Liver (tissue), 9 donors: Measurements from ENCODE around the gene IL12RB2. TPM values are rescaled to one million over a fixed set of nuclear protein-coding genes. Genes with fewer than 3 reads are reported as not detected.

Source experiments
- DNase-seq: peaks from one replicate; pipeline ENCODE4 v3.0.0-alpha.2; 2017; ENCODE audit warnings: low spot score
- H3K27ac ChIP-seq, 2 donors: one replicate each; pipeline ENCODE4 v1.7.0; 2013; ENCODE audit warnings: inconsistent platforms in 2 of 2, low read length in 2 of 2, control low read depth in 1 of 2, low read depth in 1 of 2, mild to moderate bottlenecking in 1 of 2
- H3K27me3 ChIP-seq, 4 donors: one replicate each; pipeline versions ENCODE4 v1.6.1 to v1.7.0; 2013; ENCODE audit warnings: low read length in 3 of 4, inconsistent platforms in 1 of 4, mild to moderate bottlenecking in 1 of 4, moderate library complexity in 1 of 4; ENCODE audit not compliant: control insufficient read depth in 4 of 4, insufficient read depth in 4 of 4
- H3K36me3 ChIP-seq, 4 donors: one replicate each; pipeline versions ENCODE4 v1.6.1 to v1.7.0; 2013; ENCODE audit warnings: low read length in 3 of 4, mild to moderate bottlenecking in 3 of 4, low read depth in 1 of 4, moderate library complexity in 1 of 4; ENCODE audit not compliant: control insufficient read depth in 4 of 4, insufficient read depth in 3 of 4
- H3K4me1 ChIP-seq, 4 donors: one replicate each; pipeline versions ENCODE4 v1.6.1 to v1.7.0; 2013; ENCODE audit warnings: low read length in 3 of 4, mild to moderate bottlenecking in 3 of 4, moderate library complexity in 1 of 4; ENCODE audit not compliant: control insufficient read depth in 4 of 4, insufficient read depth in 4 of 4
- H3K4me3 ChIP-seq, 3 donors: one replicate each; pipeline versions ENCODE4 v1.6.1 to v1.7.0; 2013; ENCODE audit warnings: low read length in 3 of 3, control low read depth in 1 of 3, low read depth in 1 of 3, mild to moderate bottlenecking in 1 of 3
- H3K9ac ChIP-seq, 2 donors: one replicate each; pipeline ENCODE4 v1.7.0; 2013; ENCODE audit warnings: low read length in 2 of 2, mild to moderate bottlenecking in 2 of 2, moderate library complexity in 2 of 2, control low read depth in 1 of 2, low read depth in 1 of 2
- H3K9me3 ChIP-seq, 4 donors: one replicate each; pipeline versions ENCODE4 v1.6.1 to v1.7.0; 2013; ENCODE audit warnings: low read length in 3 of 4; ENCODE audit not compliant: control insufficient read depth in 4 of 4
- ATF3 ChIP-seq: IDR thresholded peaks from 2 replicates; pipeline ENCODE4 v1.6.1; 2016; ENCODE audit warnings: antibody characterized with exemption
- CTCF ChIP-seq: fragments of 150-350 bp; IDR thresholded peaks from 2 replicates; pipeline ENCODE4 v1.5.1; 2017; ENCODE audit warnings: improper control_type of control experiment, low read depth, low read length; ENCODE audit not compliant: missing input control
- EGR1 ChIP-seq, 2 donors: IDR thresholded peaks; 2 replicates each; pipeline ENCODE4 v1.6.1; 2016 to 2018; ENCODE audit warnings: antibody characterized with exemption in 2 of 2, low read depth in 2 of 2
- FOXA1 ChIP-seq: IDR thresholded peaks from 2 replicates; pipeline ENCODE4 v1.6.1; 2016; ENCODE audit warnings: antibody characterized with exemption
- FOXA2 ChIP-seq: IDR thresholded peaks from 2 replicates; pipeline ENCODE4 v1.6.1; 2016; ENCODE audit warnings: antibody characterized with exemption
- GABPA ChIP-seq, 2 donors: IDR thresholded peaks in 1 of 2; conservative IDR thresholded peaks in 1 of 2; 2 replicates each; pipeline ENCODE4 v1.6.1; 2016; ENCODE audit warnings: antibody characterized with exemption in 2 of 2, mild to moderate bottlenecking in 1 of 2, moderate library complexity in 1 of 2
- HNF4A ChIP-seq, 2 donors: conservative IDR thresholded peaks; 2 replicates each; pipeline ENCODE4 v1.6.1; 2016; ENCODE audit warnings: antibody characterized with exemption in 2 of 2, mild to moderate bottlenecking in 2 of 2
- JUND ChIP-seq, 2 donors: IDR thresholded peaks; 2 replicates each; pipeline ENCODE4 v1.6.1; 2016; ENCODE audit warnings: antibody characterized with exemption in 2 of 2
- NR2F2 ChIP-seq: IDR thresholded peaks from 2 replicates; pipeline ENCODE4 v1.6.1; 2016; ENCODE audit warnings: antibody characterized with exemption
- RAD21 ChIP-seq, 2 donors: IDR thresholded peaks; 2 replicates each; pipeline ENCODE4 v1.6.1; 2016; ENCODE audit warnings: antibody characterized with exemption in 2 of 2, mild to moderate bottlenecking in 2 of 2
- RXRA ChIP-seq, 2 donors: IDR thresholded peaks; 2 replicates each; pipeline ENCODE4 v1.6.1; 2017 to 2018; ENCODE audit warnings: antibody characterized with exemption in 2 of 2, mild to moderate bottlenecking in 1 of 2
- SP1 ChIP-seq: IDR thresholded peaks from 2 replicates; pipeline ENCODE4 v1.6.1; 2018; ENCODE audit warnings: antibody characterized with exemption, mild to moderate bottlenecking
- TAF1 ChIP-seq: conservative IDR thresholded peaks from 2 replicates; pipeline ENCODE4 v1.6.1; 2016; ENCODE audit warnings: antibody characterized with exemption, mild to moderate bottlenecking
- WGBS: extraction: QIAGEN DNeasy Blood & Tissue Kit; methylation state at CpG from one replicate; pipeline ENCODE4 v1.1.7; 2013; 5-methylcytosine and 5-hydroxymethylcytosine counted together
- polyA plus RNA-seq, 2 donors: library from polyadenylated mRNA; stranded (reverse) in 1 of 2; unstranded in 1 of 2; fragments of 200-250 nt in 1 of 2; fragments of >200 nt in 1 of 2; fragmentation: Nextera tagmentation in 1 of 2; extraction: Ambion mirVana in 1 of 2; gene quantifications; one replicate each; pipeline versions ENCODE4 v1.2.1 to v1.2.3, GENCODE V29; 2013 to 2015
- total RNA-seq, 2 donors: library from RNA; depleted of rRNA; stranded (reverse); fragments of >200 nt; gene quantifications; one replicate each; pipeline ENCODE4 v1.2.3, GENCODE V29; 2014
- TF ChIP-seq, protein P1 (sequence below): IDR thresholded peaks from 2 replicates; pipeline ENCODE4 v1.6.1; 2016; ENCODE audit warnings: antibody characterized with exemption
- TF ChIP-seq, protein P2 (sequence below): IDR thresholded peaks from 2 replicates; pipeline ENCODE4 v1.6.1; 2016; ENCODE audit warnings: antibody characterized with exemption
- TF ChIP-seq, protein P3 (sequence below): IDR thresholded peaks from 2 replicates; pipeline ENCODE4 v1.6.1; 2016; ENCODE audit warnings: antibody characterized with exemption, mild to moderate bottlenecking
- donor health status: healthy.
- donor health status: healthy.
- donor health status: healthy.
- donor health status: healthy.
- donor health status: healthy.

IL12RB2 gene
- total and polyA plus RNA-seq, 4 donors: 0.06 to 1.3 (median 0.58) TPM

- Histone ChIP-seq H3K36me3 (no peaks in the 10 kb centered on the region), H3K27ac (no peak overlapping the region), H3K4me3 (no peak overlapping the region), H3K9me3 (no peaks in the 10 kb centered on the region), H3K27me3 (no peaks in the 10 kb centered on the region), H3K9ac (no peak overlapping the region), H3K4me1 (no peaks in the 10 kb centered on the region)
- DNase-seq: no peak
- 99% methylated on average over 1 of the region's 1 CpG for WGBS
- TF ChIP-seq GABPA (IDR thresholded peaks at IDR 0.05 in 1 of 2, conservative IDR thresholded peaks at IDR 0.05 in 1 of 2): no peak
- TF ChIP-seq NR2F2: no peak
- TF ChIP-seq SP1: no peak
- TF ChIP-seq, protein P1, sequence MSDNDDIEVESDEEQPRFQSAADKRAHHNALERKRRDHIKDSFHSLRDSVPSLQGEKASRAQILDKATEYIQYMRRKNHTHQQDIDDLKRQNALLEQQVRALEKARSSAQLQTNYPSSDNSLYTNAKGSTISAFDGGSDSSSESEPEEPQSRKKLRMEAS: no peak
- TF ChIP-seq JUND (IDR thresholded peaks at IDR 0.05): no peak
- TF ChIP-seq, protein P2, sequence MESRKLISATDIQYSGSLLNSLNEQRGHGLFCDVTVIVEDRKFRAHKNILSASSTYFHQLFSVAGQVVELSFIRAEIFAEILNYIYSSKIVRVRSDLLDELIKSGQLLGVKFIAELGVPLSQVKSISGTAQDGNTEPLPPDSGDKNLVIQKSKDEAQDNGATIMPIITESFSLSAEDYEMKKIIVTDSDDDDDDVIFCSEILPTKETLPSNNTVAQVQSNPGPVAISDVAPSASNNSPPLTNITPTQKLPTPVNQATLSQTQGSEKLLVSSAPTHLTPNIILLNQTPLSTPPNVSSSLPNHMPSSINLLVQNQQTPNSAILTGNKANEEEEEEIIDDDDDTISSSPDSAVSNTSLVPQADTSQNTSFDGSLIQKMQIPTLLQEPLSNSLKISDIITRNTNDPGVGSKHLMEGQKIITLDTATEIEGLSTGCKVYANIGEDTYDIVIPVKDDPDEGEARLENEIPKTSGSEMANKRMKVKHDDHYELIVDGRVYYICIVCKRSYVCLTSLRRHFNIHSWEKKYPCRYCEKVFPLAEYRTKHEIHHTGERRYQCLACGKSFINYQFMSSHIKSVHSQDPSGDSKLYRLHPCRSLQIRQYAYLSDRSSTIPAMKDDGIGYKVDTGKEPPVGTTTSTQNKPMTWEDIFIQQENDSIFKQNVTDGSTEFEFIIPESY: no peak
- no peak for TF ChIP-seq HNF4A (conservative IDR thresholded peaks at IDR 0.05)
- TF ChIP-seq TAF1: no peak
These were observed 39.3 kb downstream of the IL12RB2 start for GRCh38 chr1:67346982-67347381.

- H3K36me3 ChIP-seq: no peaks in the 10 kb centered on the region
- no peak overlapping the region for H3K4me3 ChIP-seq
- DNase-seq: peak; percentile 43
- H3K4me1 ChIP-seq: no peaks in the 10 kb centered on the region
- H3K9ac ChIP-seq: no peak overlapping the region
- no peak overlapping the region for H3K27ac ChIP-seq
- no peaks in the 10 kb centered on the region for H3K27me3 ChIP-seq
- TF ChIP-seq HNF4A (conservative IDR thresholded peaks at IDR 0.05) (no peak), FOXA2 (no peak), CTCF (peak; percentile 67), FOXA1 (no peak), RAD21 (IDR thresholded peaks at IDR 0.05) (peak; percentile 83 to 86), GABPA (IDR thresholded peaks at IDR 0.05 in 1 of 2, conservative IDR thresholded peaks at IDR 0.05 in 1 of 2) (no peak), EGR1 (IDR thresholded peaks at IDR 0.05; ENCODE audit: low read depth in 2 of 2) (no peak), ATF3 (no peak), RXRA (IDR thresholded peaks at IDR 0.05) (no peak)
- TF ChIP-seq, protein P3, sequence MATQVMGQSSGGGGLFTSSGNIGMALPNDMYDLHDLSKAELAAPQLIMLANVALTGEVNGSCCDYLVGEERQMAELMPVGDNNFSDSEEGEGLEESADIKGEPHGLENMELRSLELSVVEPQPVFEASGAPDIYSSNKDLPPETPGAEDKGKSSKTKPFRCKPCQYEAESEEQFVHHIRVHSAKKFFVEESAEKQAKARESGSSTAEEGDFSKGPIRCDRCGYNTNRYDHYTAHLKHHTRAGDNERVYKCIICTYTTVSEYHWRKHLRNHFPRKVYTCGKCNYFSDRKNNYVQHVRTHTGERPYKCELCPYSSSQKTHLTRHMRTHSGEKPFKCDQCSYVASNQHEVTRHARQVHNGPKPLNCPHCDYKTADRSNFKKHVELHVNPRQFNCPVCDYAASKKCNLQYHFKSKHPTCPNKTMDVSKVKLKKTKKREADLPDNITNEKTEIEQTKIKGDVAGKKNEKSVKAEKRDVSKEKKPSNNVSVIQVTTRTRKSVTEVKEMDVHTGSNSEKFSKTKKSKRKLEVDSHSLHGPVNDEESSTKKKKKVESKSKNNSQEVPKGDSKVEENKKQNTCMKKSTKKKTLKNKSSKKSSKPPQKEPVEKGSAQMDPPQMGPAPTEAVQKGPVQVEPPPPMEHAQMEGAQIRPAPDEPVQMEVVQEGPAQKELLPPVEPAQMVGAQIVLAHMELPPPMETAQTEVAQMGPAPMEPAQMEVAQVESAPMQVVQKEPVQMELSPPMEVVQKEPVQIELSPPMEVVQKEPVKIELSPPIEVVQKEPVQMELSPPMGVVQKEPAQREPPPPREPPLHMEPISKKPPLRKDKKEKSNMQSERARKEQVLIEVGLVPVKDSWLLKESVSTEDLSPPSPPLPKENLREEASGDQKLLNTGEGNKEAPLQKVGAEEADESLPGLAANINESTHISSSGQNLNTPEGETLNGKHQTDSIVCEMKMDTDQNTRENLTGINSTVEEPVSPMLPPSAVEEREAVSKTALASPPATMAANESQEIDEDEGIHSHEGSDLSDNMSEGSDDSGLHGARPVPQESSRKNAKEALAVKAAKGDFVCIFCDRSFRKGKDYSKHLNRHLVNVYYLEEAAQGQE: no peak
- H3K9me3 ChIP-seq: no peaks in the 10 kb centered on the region
- WGBS: 68% methylated on average over 12 of the region's 12 CpGs
These were observed 40.2 kb downstream of the IL12RB2 start for GRCh38 chr1:67347688-67348472.
